Measurements from ENCODE around the gene LRRC52. TPM values are rescaled to one million over a fixed set of nuclear protein-coding genes. Genes with fewer than 3 reads are reported as not detected.

Gene LRRC52
- total and polyA plus RNA-seq, 2 donors: not detected

DNA sequence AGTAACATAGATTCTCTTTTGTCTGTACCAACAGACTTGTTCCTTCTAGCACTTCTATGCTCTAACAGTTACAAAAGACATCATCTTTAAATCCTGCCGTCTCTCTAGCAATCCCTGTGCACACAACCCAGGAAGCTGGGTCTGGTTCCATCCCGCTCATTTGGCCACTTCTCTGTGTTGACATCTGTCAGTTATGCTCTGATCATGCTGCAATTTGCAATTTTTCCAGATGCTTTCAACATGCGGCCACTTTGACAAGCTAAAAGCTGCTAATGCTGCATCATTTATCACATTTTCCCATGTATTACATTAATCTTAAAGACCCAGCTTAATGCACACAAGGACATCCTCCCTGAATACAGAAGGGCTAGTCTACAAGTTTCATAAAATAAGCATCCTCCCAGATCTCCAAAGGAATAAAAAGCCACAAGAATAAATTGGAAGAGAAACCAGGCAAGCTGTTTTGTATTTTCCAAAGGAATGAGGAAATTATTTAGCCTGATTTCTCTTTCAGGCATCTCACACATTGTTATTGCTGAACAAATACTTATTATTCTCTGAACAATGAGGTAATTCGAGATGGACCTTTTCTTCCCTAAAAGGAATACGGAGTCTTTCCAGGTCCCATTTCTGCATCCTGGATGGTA lies 19.0 kb upstream of the LRRC52 start:
- H3K4me1 ChIP-seq (ENCODE audit: insufficient read depth): no peaks in the 10 kb centered on the region
- DNase-seq (ENCODE audit: extremely low spot score): no peak
- H3K27ac ChIP-seq (ENCODE audit: low read depth): no peak overlapping the region
- 74% methylated on average over 5 of the region's 5 CpGs for WGBS
- no peaks in the 10 kb centered on the region for H3K36me3 ChIP-seq (ENCODE audit: insufficient read depth)
- no peak overlapping the region for H3K4me3 ChIP-seq (ENCODE audit: low read depth, low read length)

DNA sequence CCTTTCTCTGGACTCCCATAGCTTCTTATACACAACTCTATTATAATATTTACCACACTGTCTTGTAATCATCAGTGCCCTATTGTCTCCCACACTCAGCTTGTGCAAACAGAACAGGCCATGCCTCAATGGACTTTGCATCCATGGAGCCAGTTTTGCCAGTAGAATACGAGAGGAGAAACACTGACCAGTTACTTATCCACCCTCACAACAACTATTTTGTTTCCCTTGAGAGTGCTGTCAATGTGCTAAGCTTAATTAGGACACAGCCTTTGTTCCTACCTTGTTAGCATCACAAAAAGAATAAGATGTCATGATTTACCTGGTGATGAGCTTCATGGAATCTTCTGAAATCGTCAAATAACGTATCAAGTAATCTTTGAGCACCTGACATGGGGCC lies 18.1 kb upstream of the LRRC52 start:
- Histone ChIP-seq H3K36me3 (ENCODE audit: insufficient read depth) (no peaks in the 10 kb centered on the region), H3K27ac (ENCODE audit: low read depth) (no peak overlapping the region), H3K4me1 (ENCODE audit: insufficient read depth) (no peaks in the 10 kb centered on the region), H3K4me3 (ENCODE audit: low read depth, low read length) (no peak overlapping the region)
- no peak for DNase-seq (ENCODE audit: extremely low spot score)
- WGBS: 83% methylated on average over 3 of the region's 3 CpGs

GRCh38 chr1:165527251-165528007 lies 16.4 kb upstream of the LRRC52 start:
- no peaks in the 10 kb centered on the region for H3K36me3 ChIP-seq (ENCODE audit: insufficient read depth)
- 62% methylated on average over 7 of the region's 7 CpGs for WGBS
- H3K4me3 ChIP-seq (ENCODE audit: low read depth, low read length): no peak overlapping the region
- no peak for DNase-seq (ENCODE audit: extremely low spot score)
- H3K27ac ChIP-seq (ENCODE audit: low read depth): no peak overlapping the region
- no peaks in the 10 kb centered on the region for H3K4me1 ChIP-seq (ENCODE audit: insufficient read depth)

DNA sequence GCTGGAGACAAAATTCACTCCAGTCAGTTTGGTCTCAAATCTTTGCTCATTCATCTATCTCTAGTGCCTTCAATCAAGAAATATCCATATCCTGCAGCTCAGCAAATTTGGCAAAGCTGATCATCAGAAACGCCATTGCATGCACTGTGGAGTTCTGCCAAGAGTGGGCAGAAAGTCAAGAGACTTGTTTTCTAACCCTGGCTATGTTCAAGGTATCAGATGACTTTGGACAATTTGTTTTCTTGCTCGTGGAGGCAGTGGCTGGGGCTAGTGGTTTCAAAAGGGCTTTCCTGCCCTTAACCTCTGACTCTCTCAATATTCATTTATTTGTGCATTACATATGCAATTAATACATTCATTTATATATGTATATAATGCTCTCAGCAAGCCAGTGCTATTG lies 12.8 kb upstream of the LRRC52 start:
- 16% methylated on average over 2 of the region's 2 CpGs for WGBS
- no peaks in the 10 kb centered on the region for H3K4me1 ChIP-seq (ENCODE audit: insufficient read depth)
- no peak for DNase-seq (ENCODE audit: extremely low spot score)
- no peak overlapping the region for H3K27ac ChIP-seq (ENCODE audit: low read depth)
- H3K36me3 ChIP-seq (ENCODE audit: insufficient read depth): no peaks in the 10 kb centered on the region
- H3K4me3 ChIP-seq (ENCODE audit: low read depth, low read length): no peak overlapping the region

- Histone ChIP-seq H3K27ac (ENCODE audit: low read depth) (no peak overlapping the region), H3K4me3 (ENCODE audit: low read depth, low read length) (no peak overlapping the region), H3K36me3 (ENCODE audit: insufficient read depth) (no peaks in the 10 kb centered on the region), H3K4me1 (ENCODE audit: insufficient read depth) (no peaks in the 10 kb centered on the region)
- no peak for DNase-seq (ENCODE audit: extremely low spot score)
- WGBS: 75% methylated on average over 7 of the region's 7 CpGs
Measured at GRCh38 chr1:165532053-165532452, 11.7 kb upstream of the LRRC52 start.

DNA sequence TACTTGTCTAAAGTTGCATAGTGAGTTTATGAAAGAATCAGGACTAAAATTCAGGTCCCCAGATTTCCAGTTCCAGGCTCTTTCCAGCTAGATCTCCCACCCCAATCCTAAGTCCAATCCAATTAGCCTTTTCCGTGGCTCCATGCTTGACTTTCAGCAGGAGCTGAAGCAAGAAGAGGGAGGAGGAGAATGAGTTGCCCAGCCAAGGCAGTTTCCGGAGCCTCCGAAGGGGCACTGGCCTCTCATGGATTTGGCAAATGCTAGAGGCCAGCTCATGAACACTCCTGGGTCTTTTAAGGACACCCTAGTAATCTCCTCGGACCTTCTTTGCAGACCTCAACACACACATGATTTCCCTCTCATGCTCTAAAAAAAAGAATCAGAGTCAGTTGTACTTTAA lies 10.5 kb upstream of the LRRC52 start:
- no peak overlapping the region for H3K27ac ChIP-seq (ENCODE audit: low read depth)
- DNase-seq (ENCODE audit: extremely low spot score): no peak
- H3K4me3 ChIP-seq (ENCODE audit: low read depth, low read length): no peak overlapping the region
- no peaks in the 10 kb centered on the region for H3K36me3 ChIP-seq (ENCODE audit: insufficient read depth)
- WGBS: 66% methylated on average over 4 of the region's 4 CpGs
- H3K4me1 ChIP-seq (ENCODE audit: insufficient read depth): no peaks in the 10 kb centered on the region

DNA sequence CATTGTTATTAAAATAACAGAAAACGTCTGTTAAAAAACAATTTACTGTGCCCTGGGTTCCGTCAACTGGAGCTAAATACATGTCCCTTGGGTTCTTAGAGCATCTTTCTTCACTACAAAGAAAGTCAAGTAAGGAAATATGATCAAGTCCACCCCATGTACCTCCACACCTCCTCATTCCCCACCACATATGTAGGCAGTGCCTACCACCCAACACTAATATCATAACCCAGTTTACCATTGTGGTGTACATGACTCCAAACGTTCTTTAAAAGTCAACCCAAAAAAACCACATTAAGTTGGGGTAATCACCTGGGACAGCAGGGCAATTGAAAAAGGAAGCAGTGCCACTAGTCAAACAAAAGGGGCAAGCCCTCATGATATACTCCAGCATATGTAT lies 7.8 kb upstream of the LRRC52 start:
- DNase-seq (ENCODE audit: extremely low spot score): no peak
- Histone ChIP-seq H3K27ac (ENCODE audit: low read depth) (no peak overlapping the region), H3K4me1 (ENCODE audit: insufficient read depth) (no peaks in the 10 kb centered on the region), H3K4me3 (ENCODE audit: low read depth, low read length) (no peak overlapping the region), H3K36me3 (ENCODE audit: insufficient read depth) (no peaks in the 10 kb centered on the region)
- WGBS: 67% methylated on average over 3 of the region's 3 CpGs

GRCh38 chr1:165537356-165538109 lies 6.3 kb upstream of the LRRC52 start:
- Histone ChIP-seq H3K4me3 (ENCODE audit: low read depth, low read length) (no peak overlapping the region), H3K4me1 (ENCODE audit: insufficient read depth) (no peaks in the 10 kb centered on the region), H3K36me3 (ENCODE audit: insufficient read depth) (no peaks in the 10 kb centered on the region), H3K27ac (ENCODE audit: low read depth) (no peak overlapping the region)
- 61% methylated on average over 14 of the region's 14 CpGs for WGBS
- no peak for DNase-seq (ENCODE audit: extremely low spot score)

DNA sequence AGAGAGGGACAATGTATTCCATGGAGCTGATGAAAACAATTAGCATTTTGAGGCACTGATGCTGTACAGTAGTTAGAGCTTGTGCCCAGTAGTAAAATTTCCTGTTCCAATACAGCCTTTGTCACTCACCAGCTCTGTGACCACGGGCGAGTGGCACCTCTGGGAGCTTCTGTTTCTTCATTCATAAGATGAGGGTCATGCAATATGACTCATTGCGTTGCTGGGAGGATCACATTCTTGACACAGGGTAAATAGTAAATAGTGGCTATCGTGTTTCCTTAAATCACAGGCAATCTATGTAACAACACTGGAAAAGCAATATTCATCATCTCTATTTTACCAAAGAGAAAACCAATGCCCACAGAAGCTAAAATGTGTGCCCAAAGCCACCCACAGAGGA lies 4.5 kb upstream of the LRRC52 start:
- H3K36me3 ChIP-seq (ENCODE audit: insufficient read depth): no peaks in the 10 kb centered on the region
- no peaks in the 10 kb centered on the region for H3K4me1 ChIP-seq (ENCODE audit: insufficient read depth)
- DNase-seq (ENCODE audit: extremely low spot score): no peak
- no peak overlapping the region for H3K27ac ChIP-seq (ENCODE audit: low read depth)
- 74% methylated on average over 4 of the region's 4 CpGs for WGBS
- H3K4me3 ChIP-seq (ENCODE audit: low read depth, low read length): no peak overlapping the region

DNA sequence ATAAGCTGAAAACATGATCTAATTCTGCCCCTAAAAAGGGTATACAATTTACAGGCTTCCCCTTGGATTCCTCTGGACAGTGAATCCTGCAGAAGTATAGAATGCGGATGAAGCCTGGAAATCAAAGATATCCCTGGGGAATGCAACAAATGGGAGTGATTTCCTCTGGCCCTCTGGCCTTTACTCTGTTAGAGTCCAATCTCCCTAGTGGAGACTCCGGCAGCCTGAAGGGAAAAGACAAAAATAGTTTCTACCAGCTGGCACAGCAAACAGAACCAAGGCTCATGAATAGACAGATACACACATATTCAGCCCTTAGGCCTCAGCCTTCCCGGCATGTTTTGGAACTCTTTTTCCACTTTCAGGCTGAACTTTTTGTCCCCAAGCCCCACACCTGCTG lies 3.9 kb upstream of the LRRC52 start:
- Histone ChIP-seq H3K4me3 (ENCODE audit: low read depth, low read length) (no peak overlapping the region), H3K27ac (ENCODE audit: low read depth) (no peak overlapping the region), H3K36me3 (ENCODE audit: insufficient read depth) (no peaks in the 10 kb centered on the region), H3K4me1 (ENCODE audit: insufficient read depth) (no peaks in the 10 kb centered on the region)
- no peak for DNase-seq (ENCODE audit: extremely low spot score)
- 67% methylated on average over 3 of the region's 3 CpGs for WGBS

- no peaks in the 10 kb centered on the region for H3K36me3 ChIP-seq (ENCODE audit: insufficient read depth)
- no peak for DNase-seq (ENCODE audit: extremely low spot score)
- no peak overlapping the region for H3K27ac ChIP-seq (ENCODE audit: low read depth)
- H3K4me3 ChIP-seq (ENCODE audit: low read depth, low read length): no peak overlapping the region
- no peaks in the 10 kb centered on the region for H3K4me1 ChIP-seq (ENCODE audit: insufficient read depth)
- WGBS: 84% methylated on average over 6 of the region's 6 CpGs
Measured at GRCh38 chr1:165542015-165542631, 1.7 kb upstream of the LRRC52 start.

- no peak overlapping the region for H3K4me3 ChIP-seq (ENCODE audit: low read depth, low read length)
- WGBS: 0% methylated on average over 1 of the region's 1 CpG
- no peak for DNase-seq (ENCODE audit: extremely low spot score)
- no peak overlapping the region for H3K27ac ChIP-seq (ENCODE audit: low read depth)
- no peaks in the 10 kb centered on the region for H3K4me1 ChIP-seq (ENCODE audit: insufficient read depth)
- H3K36me3 ChIP-seq (ENCODE audit: insufficient read depth): no peaks in the 10 kb centered on the region
Measured at GRCh38 chr1:165542647-165543046, 1.2 kb upstream of the LRRC52 start.

GRCh38 chr1:165544996-165545395 lies 1.2 kb downstream of the LRRC52 start:
- Histone ChIP-seq H3K27ac (ENCODE audit: low read depth) (no peak overlapping the region), H3K4me1 (ENCODE audit: insufficient read depth) (no peaks in the 10 kb centered on the region), H3K4me3 (ENCODE audit: low read depth, low read length) (no peak overlapping the region), H3K36me3 (ENCODE audit: insufficient read depth) (no peaks in the 10 kb centered on the region)
- no peak for DNase-seq (ENCODE audit: extremely low spot score)

DNA sequence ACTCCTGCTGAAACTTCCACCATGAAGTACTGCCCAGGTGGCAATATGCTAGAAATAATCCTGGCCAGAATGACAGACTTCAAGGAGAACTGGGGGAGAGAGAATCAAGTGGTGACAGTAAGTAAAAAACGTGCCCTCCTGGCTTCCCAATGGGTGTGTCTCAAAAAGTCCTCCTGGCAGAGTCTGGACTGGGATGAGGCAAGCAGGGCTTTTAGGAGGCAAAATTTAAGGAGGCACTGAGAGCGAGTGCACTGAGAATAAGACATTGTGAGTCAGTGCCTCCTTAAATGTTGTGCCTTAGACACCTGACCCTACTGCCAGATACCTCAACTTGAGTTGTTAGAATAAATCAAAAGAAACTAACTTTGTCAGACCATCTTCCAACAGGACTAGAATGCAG lies 2.2 kb downstream of the LRRC52 start:
- H3K4me3 ChIP-seq (ENCODE audit: low read depth, low read length): no peak overlapping the region
- H3K27ac ChIP-seq (ENCODE audit: low read depth): no peak overlapping the region
- H3K36me3 ChIP-seq (ENCODE audit: insufficient read depth): no peaks in the 10 kb centered on the region
- DNase-seq (ENCODE audit: extremely low spot score): no peak
- H3K4me1 ChIP-seq (ENCODE audit: insufficient read depth): no peaks in the 10 kb centered on the region
- 50% methylated on average over 2 of the region's 2 CpGs for WGBS
